ENCODE measurements around the gene ASXL2.

DNA sequence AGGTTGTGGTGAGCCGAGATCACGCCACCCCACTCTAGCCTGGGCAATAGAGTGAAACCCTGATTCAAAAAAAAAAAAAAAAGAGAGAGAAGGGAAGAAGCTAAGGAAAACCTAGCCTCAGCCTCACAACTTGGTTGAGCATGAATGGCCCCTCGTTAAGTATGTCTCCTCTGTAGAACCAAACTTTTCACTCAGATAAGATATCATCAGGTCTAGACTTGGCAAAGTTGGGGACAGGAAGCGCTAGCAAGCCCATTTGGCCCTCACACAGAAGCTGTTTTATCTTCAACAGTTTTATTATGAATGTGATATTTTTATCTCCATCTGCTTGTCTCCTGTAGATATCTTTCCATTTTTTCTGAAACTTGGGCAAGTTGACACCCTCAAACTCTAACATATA, 3.5 kb upstream of the ASXL2 start:
- TF ChIP-seq POLR2AphosphoS5 (IDR thresholded peaks at IDR 0.05) (no peak), EP300 (IDR thresholded peaks at IDR 0.05) (no peak)
- TF ChIP-seq, protein P1, sequence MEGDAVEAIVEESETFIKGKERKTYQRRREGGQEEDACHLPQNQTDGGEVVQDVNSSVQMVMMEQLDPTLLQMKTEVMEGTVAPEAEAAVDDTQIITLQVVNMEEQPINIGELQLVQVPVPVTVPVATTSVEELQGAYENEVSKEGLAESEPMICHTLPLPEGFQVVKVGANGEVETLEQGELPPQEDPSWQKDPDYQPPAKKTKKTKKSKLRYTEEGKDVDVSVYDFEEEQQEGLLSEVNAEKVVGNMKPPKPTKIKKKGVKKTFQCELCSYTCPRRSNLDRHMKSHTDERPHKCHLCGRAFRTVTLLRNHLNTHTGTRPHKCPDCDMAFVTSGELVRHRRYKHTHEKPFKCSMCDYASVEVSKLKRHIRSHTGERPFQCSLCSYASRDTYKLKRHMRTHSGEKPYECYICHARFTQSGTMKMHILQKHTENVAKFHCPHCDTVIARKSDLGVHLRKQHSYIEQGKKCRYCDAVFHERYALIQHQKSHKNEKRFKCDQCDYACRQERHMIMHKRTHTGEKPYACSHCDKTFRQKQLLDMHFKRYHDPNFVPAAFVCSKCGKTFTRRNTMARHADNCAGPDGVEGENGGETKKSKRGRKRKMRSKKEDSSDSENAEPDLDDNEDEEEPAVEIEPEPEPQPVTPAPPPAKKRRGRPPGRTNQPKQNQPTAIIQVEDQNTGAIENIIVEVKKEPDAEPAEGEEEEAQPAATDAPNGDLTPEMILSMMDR (IDR thresholded peaks at IDR 0.05) = no peak

Measured in suprapubic skin (tissue), 4 donors.